ENCODE data around the gene RASSF4. TPM values are rescaled to one million over a fixed set of nuclear protein-coding genes. Genes with fewer than 3 reads are reported as not detected.

The RASSF4 gene
- total RNA-seq, 1 experiment from 2014 or later = 2.8 TPM

- Histone ChIP-seq H3K9me2 (ENCODE audit: insufficient read depth) (no peaks in the 10 kb centered on the region), H3K4me2 (ENCODE audit: low read length) (peak overlapping the region; percentile 80; the same call in 1 of the 2 replicates), H4K20me1 (ENCODE audit: insufficient read depth) (no peaks in the 10 kb centered on the region), H3K27ac (ENCODE audit: low read depth, low read length) (no peak overlapping the region), H3K27me3 (ENCODE audit: insufficient read depth, low read length) (no peaks in the 10 kb centered on the region), H3K4me1 (ENCODE audit: control insufficient read depth in 1 of 2, insufficient read depth in 2 of 2, low read length in 2 of 2) (peaks cover 52 to 63% of the 10 kb centered on the region in 2 experiments), H3K36me3 (ENCODE audit: control insufficient read depth in 1 of 2, insufficient read depth in 2 of 2, low read length in 2 of 2) (no peaks in the 10 kb centered on the region), H3K9me3 (ENCODE audit: control insufficient read depth in 1 of 2, insufficient read depth in 1 of 2, low read depth in 1 of 2, low read length in 2 of 2) (no peaks in the 10 kb centered on the region), H3K9ac (ENCODE audit: low read length) (no peak overlapping the region), H3K4me3 (replicated peaks in 1 of 2; ENCODE audit: low read depth in 1 of 2, low read length in 2 of 2) (no peak overlapping the region), H3K79me2 (ENCODE audit: insufficient read depth, low read length) (no peaks in the 10 kb centered on the region), H2AFZ (ENCODE audit: low read depth, low read length, poor library complexity, severe bottlenecking) (no peak overlapping the region)
- POLR2A ChIA-PET = no interaction called here
- TF ChIP-seq REST (IDR thresholded peaks at IDR 0.05; ENCODE audit: low read depth) (no peak), CTCF (IDR thresholded peaks at IDR 0.05 in 2 of 3, conservative IDR thresholded peaks at IDR 0.05 in 1 of 3; ENCODE audit: borderline replicate concordance in 1 of 3, insufficient read depth in 1 of 3, low read depth in 2 of 3, low read length in 2 of 3) (no peak), CEBPB (IDR thresholded peaks at IDR 0.05; ENCODE audit: low read depth) (no peak), EGR1 (IDR thresholded peaks at IDR 0.05; ENCODE audit: low read depth) (no peak), YY1 (IDR thresholded peaks at IDR 0.05; ENCODE audit: extremely low read depth, insufficient replicate concordance, low read depth, low read length) (no peak), ZFX (IDR thresholded peaks at IDR 0.05) (no peak), FOSL1 (IDR thresholded peaks at IDR 0.05; ENCODE audit: low read depth) (no peak), RAD21 (IDR thresholded peaks at IDR 0.05; ENCODE audit: low read depth) (no peak), ZNF274 (IDR thresholded peaks at IDR 0.05; ENCODE audit: low read depth, low read length) (no peak), SP1 (IDR thresholded peaks at IDR 0.05; ENCODE audit: low read depth) (no peak), SIN3A (IDR thresholded peaks at IDR 0.05; ENCODE audit: low read depth) (no peak), EZH2 (IDR thresholded peaks at IDR 0.05) (no peak), MAX (IDR thresholded peaks at IDR 0.05) (no peak), JUND (IDR thresholded peaks at IDR 0.05) (no peak), EZH2phosphoT487 (IDR thresholded peaks at IDR 0.05; ENCODE audit: borderline replicate concordance) (no peak)
- TF ChIP-seq, protein P1, sequence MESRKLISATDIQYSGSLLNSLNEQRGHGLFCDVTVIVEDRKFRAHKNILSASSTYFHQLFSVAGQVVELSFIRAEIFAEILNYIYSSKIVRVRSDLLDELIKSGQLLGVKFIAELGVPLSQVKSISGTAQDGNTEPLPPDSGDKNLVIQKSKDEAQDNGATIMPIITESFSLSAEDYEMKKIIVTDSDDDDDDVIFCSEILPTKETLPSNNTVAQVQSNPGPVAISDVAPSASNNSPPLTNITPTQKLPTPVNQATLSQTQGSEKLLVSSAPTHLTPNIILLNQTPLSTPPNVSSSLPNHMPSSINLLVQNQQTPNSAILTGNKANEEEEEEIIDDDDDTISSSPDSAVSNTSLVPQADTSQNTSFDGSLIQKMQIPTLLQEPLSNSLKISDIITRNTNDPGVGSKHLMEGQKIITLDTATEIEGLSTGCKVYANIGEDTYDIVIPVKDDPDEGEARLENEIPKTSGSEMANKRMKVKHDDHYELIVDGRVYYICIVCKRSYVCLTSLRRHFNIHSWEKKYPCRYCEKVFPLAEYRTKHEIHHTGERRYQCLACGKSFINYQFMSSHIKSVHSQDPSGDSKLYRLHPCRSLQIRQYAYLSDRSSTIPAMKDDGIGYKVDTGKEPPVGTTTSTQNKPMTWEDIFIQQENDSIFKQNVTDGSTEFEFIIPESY (IDR thresholded peaks at IDR 0.05; ENCODE audit: extremely low read depth, insufficient replicate concordance, low read length) = no peak
- RAD21 ChIA-PET (ENCODE audit: low non-redundant PET in 1 of 2, low total read pairs in 2 of 2, uncharacterized antibody in 2 of 2, unreplicated experiment in 2 of 2) = no interaction called here
- CTCF ChIA-PET = interaction anchor here (0.7 to 1.4 kb wide), 4 partner anchors 13 to 44 kb away, joined by 3 to 7 read pairs (median 4); no protein-coding TSS in a partner anchor
- no TSS peak for BruUV-seq (replicated peaks)
- ATAC-seq (no peak), DNase-seq (ENCODE audit: low read depth, low spot score) (no peak)
- intact Hi-C loops (cut with micrococcal nuclease) = no loop called here
Measured at GRCh38 chr10:44976352-44977198, 17.0 kb downstream of the RASSF4 start.
